HG02884 (cell line): ENCODE results near the gene ZNF132.
A peak's percentile ranks its signal among the peaks of the same experiment; 100 is the strongest.

Experiments used
- ATAC-seq: cut with Tn5 transposase; IDR thresholded peaks from one replicate; pipeline ENCODE4 v1.9.1; 2021; ENCODE audit warnings: mild to moderate bottlenecking, moderate library complexity; ENCODE audit not compliant: unreplicated experiment

ZNF132 gene

DNA sequence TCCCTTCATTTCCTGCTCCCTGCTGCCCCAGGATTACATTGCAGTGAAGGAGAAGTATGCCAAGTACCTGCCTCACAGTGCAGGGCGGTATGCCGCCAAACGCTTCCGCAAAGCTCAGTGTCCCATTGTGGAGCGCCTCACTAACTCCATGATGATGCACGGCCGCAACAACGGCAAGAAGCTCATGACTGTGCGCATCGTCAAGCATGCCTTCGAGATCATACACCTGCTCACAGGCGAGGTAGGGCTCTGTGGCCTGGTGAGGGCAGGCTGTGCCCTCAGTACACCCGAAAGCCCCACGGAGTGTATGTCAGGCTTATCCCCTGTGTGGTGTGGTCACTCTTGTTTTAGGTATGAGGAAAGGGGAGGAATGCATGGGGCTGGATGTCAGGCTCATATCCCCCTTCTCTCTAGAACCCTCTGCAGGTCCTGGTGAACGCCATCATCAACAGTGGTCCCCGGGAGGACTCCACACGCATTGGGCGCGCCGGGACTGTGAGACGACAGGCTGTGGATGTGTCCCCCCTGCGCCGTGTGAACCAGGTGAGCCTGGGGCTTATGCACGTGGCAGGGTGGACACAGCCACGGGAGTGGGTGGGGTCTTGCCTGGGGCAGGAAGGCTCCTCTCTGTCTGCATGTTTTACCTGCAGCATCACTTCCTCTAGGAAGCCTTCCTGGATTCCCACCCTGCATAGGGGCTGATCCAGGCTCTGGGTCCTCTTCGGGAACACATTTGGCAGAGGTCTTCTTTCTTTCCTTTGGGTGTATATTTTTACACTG lies 46.8 kb downstream of the ZNF132 start:
- ATAC-seq = no peak

DNA sequence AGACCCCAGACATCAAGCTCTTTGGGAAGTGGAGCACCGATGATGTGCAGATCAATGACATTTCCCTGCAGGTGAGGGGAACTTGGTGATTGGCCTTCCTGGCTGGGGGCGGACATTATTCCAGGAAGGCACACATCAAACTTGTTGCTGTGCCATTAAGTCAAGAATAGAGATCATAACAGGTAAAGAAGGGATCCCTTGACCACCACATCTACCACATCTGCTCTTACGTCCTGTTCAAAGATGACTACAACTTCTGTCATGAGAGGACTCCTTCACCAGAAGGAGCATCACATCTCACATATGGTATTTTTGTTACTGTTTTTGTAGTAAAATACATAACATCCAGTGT lies 51.8 kb downstream of the ZNF132 start:
- ATAC-seq = no peak

GRCh38 chr19:58387338-58388174 lies 52.4 kb downstream of the ZNF132 start:
- ATAC-seq = no peak

DNA sequence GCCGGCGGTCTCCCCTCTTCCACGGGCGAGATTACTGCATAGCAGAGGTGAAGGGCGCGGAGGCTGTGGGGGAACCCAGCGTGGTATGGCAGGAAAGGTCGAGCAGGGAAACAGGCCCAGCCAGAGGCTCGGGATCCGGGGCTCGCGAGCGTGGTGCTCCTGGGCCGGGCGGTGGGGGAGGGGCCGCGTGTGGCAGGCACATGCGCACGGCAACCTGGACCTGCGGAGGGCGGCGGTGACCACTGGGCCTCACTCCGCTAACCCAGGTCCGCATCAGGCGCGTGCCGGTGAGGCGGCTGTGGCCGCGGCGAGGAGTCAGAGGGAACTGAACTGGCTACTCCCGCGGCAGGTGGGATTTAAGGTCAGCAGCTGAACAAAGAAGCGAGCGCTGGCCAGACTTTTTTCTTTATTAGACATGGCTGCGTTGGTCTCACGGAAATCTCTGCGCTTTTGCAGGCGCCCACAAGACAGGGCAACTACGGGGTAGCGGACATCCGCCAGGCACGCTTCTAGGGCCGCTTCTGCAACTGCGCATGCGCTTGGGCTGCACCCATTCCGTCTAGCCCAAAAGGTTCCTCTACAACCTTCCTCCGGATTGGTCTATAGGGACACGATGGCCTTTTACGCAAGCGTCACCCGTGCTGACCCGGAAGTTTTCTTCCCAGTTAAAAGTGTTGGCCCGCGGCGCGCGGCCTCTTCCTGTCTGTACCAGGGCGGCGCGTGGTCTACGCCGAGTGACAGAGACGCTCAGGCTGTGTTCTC lies 53.2 kb downstream of the ZNF132 start, which contains the start of gene RPS5:
RPS5 (plus strand) TSS at position 694 of the 762 bp plus-strand sequence. CDS start 869 bp downstream, outside the sequence.
- ATAC-seq = peak; percentile 76

DNA sequence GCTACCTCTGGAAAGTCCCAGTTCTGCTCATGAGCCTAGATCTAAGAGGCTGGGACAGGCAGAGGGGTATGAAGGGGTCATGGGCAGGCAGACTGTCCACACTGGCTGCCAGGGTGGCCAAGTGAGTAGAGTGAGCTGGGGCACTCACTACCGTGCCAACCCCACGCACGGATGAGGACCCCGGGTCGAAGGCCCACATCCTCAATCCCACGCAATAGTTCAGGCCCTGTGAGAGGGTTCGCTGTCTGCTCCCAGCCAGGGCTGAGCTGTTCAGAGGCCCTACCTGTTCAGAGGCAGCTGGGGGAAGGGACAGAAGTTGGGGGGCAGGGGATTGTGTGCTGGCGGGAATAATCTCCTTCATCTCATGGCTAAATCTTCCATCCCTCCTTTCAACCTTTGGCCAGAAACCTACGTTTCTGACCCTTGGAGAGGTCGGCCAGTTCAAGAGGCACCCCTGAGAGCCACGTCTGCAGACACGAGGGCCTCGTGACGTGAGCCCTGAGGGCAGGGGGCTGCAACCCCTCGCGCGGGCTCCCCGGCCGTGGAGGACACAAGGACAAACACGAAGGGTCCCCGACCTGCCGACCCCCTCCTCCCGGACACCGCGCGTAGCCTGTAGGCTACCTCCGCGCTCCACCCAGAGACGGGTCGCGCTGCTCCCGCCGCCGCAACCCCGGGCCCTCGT lies 53.9 kb downstream of the ZNF132 start:
- no peak for ATAC-seq

GRCh38 chr19:58385313-58385890 lies 54.6 kb downstream of the ZNF132 start:
- ATAC-seq = no peak

DNA sequence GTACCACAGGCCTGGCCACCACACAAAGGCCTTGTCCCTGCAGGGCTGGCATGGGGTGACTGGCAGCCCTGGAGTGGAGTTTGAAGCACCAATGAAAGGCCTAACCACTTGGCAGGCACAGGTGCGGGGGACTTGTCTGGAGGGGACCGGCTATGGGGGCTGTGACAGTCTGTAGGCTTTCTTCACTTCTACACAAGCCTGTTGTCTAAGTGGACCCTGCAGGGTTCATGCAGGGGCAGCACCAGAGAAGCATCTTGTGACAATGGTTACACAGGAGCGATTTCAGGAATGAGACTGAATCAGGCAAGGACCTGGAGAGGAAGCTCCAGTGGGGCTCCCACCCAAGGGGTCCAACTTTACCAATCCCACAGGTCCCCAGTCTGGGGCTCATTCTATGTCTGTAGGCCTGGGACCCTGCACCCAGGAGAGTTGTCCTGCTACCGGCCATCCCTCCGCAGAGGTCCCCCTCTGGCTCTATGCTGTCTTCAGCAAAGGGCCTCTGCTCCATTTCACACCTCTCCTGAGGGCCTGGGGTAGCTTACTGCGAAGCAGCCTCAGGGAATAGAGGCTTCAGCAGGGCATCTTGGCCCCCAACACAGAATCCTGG lies 56.9 kb downstream of the ZNF132 start:
- ATAC-seq = no peak
